NCI-H1694 treated with DMSO at 0.1 percent for 48 hours (cell line): ENCODE results near the gene AKAP12.
"Not testable (repeated sequence)": the region's sequence is repeated elsewhere in the genome, so short reads cannot be mapped to it uniquely, and the experiment has no call there.

Experiments
- DNase-seq: peaks from one replicate; lab custom pipeline; 2025; lab: John Stamatoyannopoulos, UW

AKAP12 gene

GRCh38 chr6:151310852-151311767 is 71.3 kb downstream of the AKAP12 start:
- DNase-seq: no peak

GRCh38 chr6:151313066-151313491 is 73.3 kb downstream of the AKAP12 start:
- no peak for DNase-seq

- not testable (repeated sequence) for DNase-seq
These were observed 75.9 kb downstream of the AKAP12 start for GRCh38 chr6:151315661-151316060.

GRCh38 chr6:151317103-151317994 is 77.6 kb downstream of the AKAP12 start:
- DNase-seq: no peak

- no peak for DNase-seq
These were observed 78.2 kb downstream of the AKAP12 start for GRCh38 chr6:151317995-151318365.

- DNase-seq: no peak
These were observed 80.4 kb downstream of the AKAP12 start for GRCh38 chr6:151320140-151320539.

- no peak for DNase-seq
These were observed 81.7 kb downstream of the AKAP12 start for GRCh38 chr6:151321438-151321837.

- no peak for DNase-seq
These were observed 82.8 kb downstream of the AKAP12 start for GRCh38 chr6:151322570-151322969.

GRCh38 chr6:151323791-151324487 is 84.2 kb downstream of the AKAP12 start:
- DNase-seq: peak; percentile 77

GRCh38 chr6:151324488-151324825 is 84.7 kb downstream of the AKAP12 start:
- DNase-seq: no peak

- peak; percentile 24 for DNase-seq
These were observed 85.6 kb downstream of the AKAP12 start for GRCh38 chr6:151325075-151326050.

- no peak for DNase-seq
These were observed 86.5 kb downstream of the AKAP12 start for GRCh38 chr6:151326116-151326825.

- DNase-seq: no peak
These were observed 87.3 kb downstream of the AKAP12 start for GRCh38 chr6:151327101-151327500.

GRCh38 chr6:151330130-151330696 is 90.4 kb downstream of the AKAP12 start:
- no peak for DNase-seq

- no peak for DNase-seq
These were observed 96.2 kb downstream of the AKAP12 start for GRCh38 chr6:151335930-151336329.

- DNase-seq: no peak
These were observed 99.0 kb downstream of the AKAP12 start for GRCh38 chr6:151338651-151339200.

GRCh38 chr6:151339369-151339768 is 99.6 kb downstream of the AKAP12 start:
- no peak for DNase-seq

GRCh38 chr6:151340219-151340978 is 100.6 kb downstream of the AKAP12 start:
- DNase-seq: no peak
